HG03045 (cell line): ENCODE data around the gene LRRC72.

Experiments used
- ATAC-seq: cut with Tn5 transposase; IDR thresholded peaks from one replicate; pipeline ENCODE4 v1.9.1; 2021; ENCODE audit warnings: mild to moderate bottlenecking, moderate library complexity; ENCODE audit not compliant: unreplicated experiment

Gene LRRC72

GRCh38 chr7:16615228-16615627 is 88.6 kb downstream of the LRRC72 start:
- ATAC-seq = no peak

- no peak for ATAC-seq
Observed at GRCh38 chr7:16616122-16616521, 89.5 kb downstream of the LRRC72 start.

- no peak for ATAC-seq
Observed at GRCh38 chr7:16616542-16616941, 89.9 kb downstream of the LRRC72 start.

GRCh38 chr7:16619979-16620408 is 93.4 kb downstream of the LRRC72 start:
- peak; percentile 83 for ATAC-seq

- no peak for ATAC-seq
Observed at GRCh38 chr7:16626388-16626787, 99.8 kb downstream of the LRRC72 start.

- no peak for ATAC-seq
Observed at GRCh38 chr7:16627236-16627635, 100.6 kb downstream of the LRRC72 start.

GRCh38 chr7:16630654-16631053 is 104.0 kb downstream of the LRRC72 start:
- no peak for ATAC-seq
